Naive thymus-derived CD8-positive, alpha-beta T cell (primary cell): ENCODE data around the gene TTYH1. TPM values are rescaled to one million over a fixed set of nuclear protein-coding genes. Genes with fewer than 3 reads are reported as not detected.
"Not testable (repeated sequence)": the region's sequence is repeated elsewhere in the genome, so short reads cannot be mapped to it uniquely, and the experiment has no call there.

Source experiments
- ATAC-seq, 2 donors: fragments of 150-1000 bp; cut with Tn5 transposase in 1 of 2; sonication (Bioruptor Pico), chemical (Tn5 transposase) in 1 of 2; 1 replicate in 1 of 2; 2 replicates in 1 of 2; pipeline ENCODE4 v1.10.0; 2021; ENCODE audit warnings: mild to moderate bottlenecking in 2 of 2, moderate library complexity in 2 of 2
- POLR2A ChIA-PET: fragments of 350-600 bp; sonication (Branson Sonifier 250); formaldehyde crosslinking; loops from one replicate; lab custom pipeline; 2021; ENCODE audit warnings: antibody characterized with exemption; lab: Charles Lee
- DNase-seq, 10 donors: peaks; one replicate each; pipeline versions ENCODE4 v3.0.0 to v3.0.0-alpha.2; 2020 to 2022
- H3K27ac Mint-ChIP-seq, 10 donors: one replicate each; pipeline ENCODE4 v1.8.0; 2020 to 2022; ENCODE audit warnings: mild to moderate bottlenecking in 10 of 10, mixed read lengths in 10 of 10, moderate library complexity in 4 of 10, inconsistent platforms in 1 of 10
- H3K27me3 Mint-ChIP-seq, 5 donors: one replicate each; pipeline ENCODE4 v1.8.0; 2021 to 2022; ENCODE audit warnings: mixed read lengths in 5 of 5
- H3K36me3 Mint-ChIP-seq, 3 donors: one replicate each; pipeline ENCODE4 v1.8.0; 2020 to 2022; ENCODE audit warnings: mixed read lengths in 3 of 3, mild to moderate bottlenecking in 2 of 3, inconsistent platforms in 1 of 3
- H3K4me1 Mint-ChIP-seq, 4 donors: one replicate each; pipeline ENCODE4 v1.8.0; 2021 to 2022; ENCODE audit warnings: mixed read lengths in 4 of 4
- H3K4me3 Mint-ChIP-seq, 10 donors: one replicate each; pipeline ENCODE4 v1.8.0; 2020 to 2022; ENCODE audit warnings: mild to moderate bottlenecking in 10 of 10, mixed read lengths in 10 of 10, moderate library complexity in 6 of 10, inconsistent platforms in 1 of 10
- H3K9me3 Mint-ChIP-seq, 9 donors: one replicate each; pipeline ENCODE4 v1.8.0; 2020 to 2022; ENCODE audit warnings: mixed read lengths in 9 of 9, mild to moderate bottlenecking in 3 of 9, inconsistent platforms in 1 of 9, moderate library complexity in 1 of 9
- polyA plus RNA-seq, 3 donors: library from polyadenylated mRNA; unstranded; fragments of 300-500 nt; fragmentation: Illumina TruSeq; gene quantifications; one replicate each; pipeline ENCODE4 v1.2.3, GENCODE V29; 2021
- total RNA-seq, 8 experiments: library from RNA in 2 of 8; stranded (reverse) in 2 of 8; gene quantifications; one replicate each; pipeline ENCODE4 v1.2.3 and lab custom pipeline; 2021 to 2026

The TTYH1 gene
- total and polyA plus RNA-seq, 5 experiments from 2014 or later = 0.04 to 0.65 TPM; not detected in 3

DNA sequence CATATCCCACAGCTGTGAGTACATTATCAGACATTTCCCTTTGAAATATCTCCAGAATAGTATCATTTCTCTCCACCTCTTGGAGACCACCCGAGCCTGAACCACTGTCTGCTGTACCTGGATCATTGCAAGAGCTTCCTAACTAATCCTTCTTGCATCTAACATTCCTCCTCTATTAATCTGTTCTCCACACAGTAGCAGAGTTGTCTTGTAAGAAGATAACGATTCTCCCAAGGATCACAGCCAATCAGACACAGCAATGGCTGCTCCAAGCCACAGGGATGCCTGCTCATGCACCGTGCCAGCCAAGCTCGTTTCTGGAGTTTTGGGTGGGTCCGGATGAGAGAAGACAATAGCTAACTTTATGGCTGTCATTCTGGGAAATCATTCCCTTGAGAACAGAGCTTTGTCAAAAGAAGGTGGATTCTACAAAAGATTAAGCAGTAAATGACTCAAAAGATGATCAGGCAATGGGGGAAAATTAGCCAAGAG, 36.0 kb upstream of the TTYH1 start:
- Mint-ChIP-seq H3K27ac (peak overlapping the region in 4 of 10 donors; percentile 15 to 79 (median 53)), H3K9me3 (peaks cover 0 to 3% (median 0%) of the 10 kb centered on the region in 9 donors), H3K27me3 (no peaks in the 10 kb centered on the region), H3K4me3 (peak overlapping the region in 8 of 10 donors; percentile 4 to 74 (median 58)), H3K4me1 (peaks cover 34 to 66% (median 62%) of the 10 kb centered on the region in 4 donors), H3K36me3 (no peaks in the 10 kb centered on the region)
- ATAC-seq (no peak), DNase-seq (no peak)
- POLR2A ChIA-PET = interaction anchor here (0.8 to 2.7 kb wide), 10 partner anchors 9 to 190 kb away, joined by 3 to 39 read pairs (median 4); partner anchors contain the start of genes LAIR1 and MBOAT7

DNA sequence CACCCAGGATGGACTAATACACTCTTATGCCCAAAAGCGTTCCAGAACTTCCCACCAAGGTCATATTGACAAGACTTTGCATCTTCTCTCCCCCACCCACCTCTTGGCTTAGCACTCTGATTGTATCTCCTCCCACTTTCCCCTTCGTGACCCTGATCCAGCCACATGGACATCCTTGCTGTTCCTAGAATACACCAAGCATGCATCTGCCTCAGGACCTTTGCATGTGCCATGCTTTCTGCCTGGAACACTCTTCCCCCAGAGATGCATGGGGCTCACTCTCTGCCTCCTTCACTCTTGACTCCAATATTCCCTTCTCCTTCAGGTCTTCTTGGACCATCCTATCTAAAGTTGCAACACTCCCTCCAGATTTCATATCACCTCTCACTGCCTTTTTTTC, 34.4 kb upstream of the TTYH1 start:
- ATAC-seq (no peak), DNase-seq (no peak)
- Mint-ChIP-seq H3K9me3 (peaks cover 0 to 3% (median 0%) of the 10 kb centered on the region in 9 donors), H3K4me1 (peaks cover 30 to 57% (median 51%) of the 10 kb centered on the region in 4 donors), H3K27me3 (no peaks in the 10 kb centered on the region), H3K4me3 (peak overlapping the region in 2 of 10 donors; percentile 23 to 28), H3K36me3 (no peaks in the 10 kb centered on the region), H3K27ac (peak overlapping the region in 1 of 10 donors; percentile 27)
- POLR2A ChIA-PET = no interaction called here

DNA sequence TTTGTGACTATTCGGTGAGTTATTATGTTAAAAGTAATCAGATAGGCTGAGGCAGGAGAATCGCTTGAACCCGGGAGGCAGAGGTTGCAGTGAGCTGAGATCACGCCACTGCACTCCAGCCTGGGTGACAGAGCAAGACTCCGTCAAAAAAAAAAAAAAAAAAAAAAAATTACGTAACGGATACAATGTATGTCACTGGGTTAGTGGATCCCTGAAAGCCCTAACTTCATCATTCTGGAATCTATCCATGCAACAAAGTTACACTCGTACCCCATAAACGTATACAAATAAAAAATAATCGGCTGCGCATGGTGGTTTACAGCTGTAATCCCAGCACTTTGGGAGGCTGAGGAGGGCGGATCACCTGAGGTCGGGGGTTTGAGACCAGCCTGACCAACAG, 33.2 kb upstream of the TTYH1 start:
- H3K27ac Mint-ChIP-seq, DNase-seq, H3K36me3 Mint-ChIP-seq, H3K27me3 Mint-ChIP-seq, H3K9me3 Mint-ChIP-seq, ATAC-seq, H3K4me3 Mint-ChIP-seq: not testable (repeated sequence)
- H3K4me1 Mint-ChIP-seq = peaks cover 26 to 48% (median 43%) of the 10 kb centered on the region in 4 donors
- POLR2A ChIA-PET = interaction anchor here (0.6 to 1.1 kb wide), 4 partner anchors 11 to 875 kb away, joined by 3 to 4 read pairs (median 3); no protein-coding TSS in a partner anchor

DNA sequence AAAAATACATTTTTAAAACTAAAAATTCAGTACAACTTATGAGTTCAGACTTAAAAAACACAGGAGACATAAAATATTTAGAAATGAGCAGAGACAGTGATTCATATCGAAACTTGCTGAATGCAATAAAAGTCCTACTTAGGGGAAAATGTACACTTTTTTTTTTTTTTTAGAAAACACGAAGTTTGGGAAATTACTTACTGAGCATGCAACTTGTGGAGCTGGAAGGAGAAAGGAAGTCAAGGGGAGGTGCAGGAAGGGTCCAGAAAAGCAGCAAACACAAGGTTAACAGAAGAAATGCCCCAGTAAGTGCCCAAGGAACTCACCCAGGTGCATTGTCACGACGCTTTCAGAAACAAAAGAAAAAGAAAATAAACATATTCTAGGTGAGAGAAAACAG, 31.9 kb upstream of the TTYH1 start:
- ATAC-seq (no peak), DNase-seq (no peak)
- Mint-ChIP-seq H3K27me3 (no peaks in the 10 kb centered on the region), H3K9me3 (peaks cover 0 to 3% (median 0%) of the 10 kb centered on the region in 9 donors), H3K36me3 (no peaks in the 10 kb centered on the region), H3K4me1 (peaks cover 27 to 52% (median 43%) of the 10 kb centered on the region in 4 donors), H3K27ac (no peak overlapping the region), H3K4me3 (no peak overlapping the region)
- POLR2A ChIA-PET = interaction anchor here (0.7 to 0.8 kb wide), 2 partner anchors 61 to 75 kb away, joined by 4 read pairs; no protein-coding TSS in a partner anchor

- Mint-ChIP-seq H3K27ac (peak overlapping the region; percentile 88 to 93 (median 90)), H3K9me3 (no peaks in the 10 kb centered on the region), H3K4me1 (peaks cover 25 to 52% (median 46%) of the 10 kb centered on the region in 4 donors), H3K4me3 (peak overlapping the region; percentile 89 to 99 (median 91)), H3K36me3 (no peaks in the 10 kb centered on the region), H3K27me3 (peaks cover 0 to 4% (median 2%) of the 10 kb centered on the region in 5 donors)
- ATAC-seq = peak; percentile 79
- POLR2A ChIA-PET = interaction anchor here (0.6 to 3.9 kb wide), 17 partner anchors 9 to 251 kb away, joined by 3 to 39 read pairs (median 6); partner anchors contain the start of genes CNOT3, LAIR1 and LENG8
- peak in 6 of 10 donors; percentile 21 to 68 (median 52) for DNase-seq
Observed at GRCh38 chr19:54387991-54388801, 27.1 kb upstream of the TTYH1 start.

- no peaks in the 10 kb centered on the region for H3K36me3 Mint-ChIP-seq
- H3K27ac Mint-ChIP-seq = peak overlapping the region; percentile 88 to 93 (median 90)
- ATAC-seq (no peak), DNase-seq (no peak)
- H3K27me3 Mint-ChIP-seq = peaks cover 0 to 5% (median 2%) of the 10 kb centered on the region in 5 donors
- peak overlapping the region; percentile 89 to 99 (median 91) for H3K4me3 Mint-ChIP-seq
- H3K9me3 Mint-ChIP-seq = no peaks in the 10 kb centered on the region
- peaks cover 25 to 52% (median 44%) of the 10 kb centered on the region in 4 donors for H3K4me1 Mint-ChIP-seq
- POLR2A ChIA-PET = interaction anchor here (0.6 to 3.9 kb wide), 17 partner anchors 10 to 252 kb away, joined by 3 to 39 read pairs (median 6); partner anchors contain the start of genes CNOT3, LAIR1 and LENG8
Observed at GRCh38 chr19:54388802-54389139, 26.5 kb upstream of the TTYH1 start.

DNA sequence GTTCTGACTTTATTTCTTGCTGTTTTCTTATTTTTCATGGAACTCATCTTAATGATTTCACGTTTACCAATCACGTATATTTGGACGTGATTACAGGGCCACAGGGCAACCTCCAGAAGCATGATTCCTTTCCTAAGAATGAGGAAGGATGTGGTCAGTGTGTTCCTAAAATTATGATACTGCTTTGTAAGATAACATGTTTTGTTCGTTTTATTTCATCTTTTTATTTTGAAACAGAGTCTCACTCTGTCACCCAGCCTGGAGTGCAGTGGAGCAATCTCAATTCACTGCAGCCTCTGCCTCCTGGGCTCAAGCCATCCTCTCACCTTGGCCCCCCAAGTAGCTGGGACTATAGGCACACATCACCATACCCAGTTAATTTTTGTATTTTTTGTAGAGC, 25.7 kb upstream of the TTYH1 start:
- POLR2A ChIA-PET = interaction anchor here (1.1 to 3.9 kb wide), 12 partner anchors 11 to 64 kb away, joined by 4 to 39 read pairs (median 9); partner anchors contain the start of genes LAIR1 and LENG8
- peaks cover 25 to 52% (median 45%) of the 10 kb centered on the region in 4 donors for H3K4me1 Mint-ChIP-seq
- H3K36me3 Mint-ChIP-seq = no peaks in the 10 kb centered on the region
- peaks cover 0 to 6% (median 4%) of the 10 kb centered on the region in 5 donors for H3K27me3 Mint-ChIP-seq
- H3K9me3 Mint-ChIP-seq = no peaks in the 10 kb centered on the region
- H3K27ac Mint-ChIP-seq = peak overlapping the region in 7 of 10 donors; percentile 14 to 91 (median 65)
- peak overlapping the region; percentile 14 to 99 (median 42) for H3K4me3 Mint-ChIP-seq
- DNase-seq (no peak), ATAC-seq (no peak)

DNA sequence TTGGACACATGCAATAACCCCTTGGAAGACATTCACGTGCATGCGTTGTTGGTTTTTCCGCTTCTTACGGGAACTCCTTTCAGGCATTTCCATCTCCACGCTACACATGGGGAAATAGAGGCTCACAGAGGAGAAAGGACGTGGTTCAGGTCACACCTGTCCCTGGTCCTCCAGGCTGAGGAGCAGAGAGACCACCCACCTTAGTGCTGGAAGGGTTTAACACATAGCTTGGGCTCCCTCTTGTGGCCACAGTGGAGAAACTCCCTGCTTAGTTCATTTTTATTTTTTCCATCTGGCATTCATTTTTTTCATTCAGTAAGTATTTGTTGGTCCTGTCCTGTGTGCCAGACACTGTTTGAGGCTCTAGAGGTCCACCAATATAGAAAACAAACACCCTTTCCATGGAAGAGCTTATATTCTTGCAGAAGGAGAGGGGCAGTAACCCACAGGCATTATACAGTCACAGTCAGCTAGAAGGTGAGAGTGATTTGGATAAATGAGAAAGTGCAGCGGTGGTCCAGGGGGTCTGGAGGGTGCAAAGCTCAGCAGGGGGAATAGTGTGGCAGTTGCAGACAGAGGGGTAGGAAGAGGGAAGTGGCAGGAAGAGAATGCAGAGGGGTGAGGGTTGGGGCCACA, 24.2 kb upstream of the TTYH1 start:
- no peaks in the 10 kb centered on the region for H3K9me3 Mint-ChIP-seq
- H3K27ac Mint-ChIP-seq = peak overlapping the region; percentile 35 to 91 (median 76)
- H3K4me1 Mint-ChIP-seq = peaks cover 19 to 45% (median 40%) of the 10 kb centered on the region in 4 donors
- H3K27me3 Mint-ChIP-seq = peaks cover 0 to 9% (median 6%) of the 10 kb centered on the region in 5 donors
- ATAC-seq (peak in 1 of 2 donors; percentile 27), DNase-seq (peak; percentile 52 to 88 (median 72))
- peak overlapping the region in 9 of 10 donors; percentile 5 to 93 (median 64) for H3K4me3 Mint-ChIP-seq
- POLR2A ChIA-PET = interaction anchor here (0.6 to 3.9 kb wide), 11 partner anchors 12 to 232 kb away, joined by 3 to 31 read pairs (median 5); partner anchors contain the start of genes LAIR1 and LENG1
- H3K36me3 Mint-ChIP-seq = no peaks in the 10 kb centered on the region

- ATAC-seq (no peak), DNase-seq (no peak)
- H3K9me3 Mint-ChIP-seq = no peaks in the 10 kb centered on the region
- H3K4me1 Mint-ChIP-seq = peaks cover 19 to 45% (median 39%) of the 10 kb centered on the region in 4 donors
- POLR2A ChIA-PET = interaction anchor here (0.6 to 3.9 kb wide), 8 partner anchors 13 to 233 kb away, joined by 3 to 31 read pairs (median 8); partner anchors contain the start of gene LENG1
- peaks cover 0 to 12% (median 6%) of the 10 kb centered on the region in 5 donors for H3K27me3 Mint-ChIP-seq
- H3K36me3 Mint-ChIP-seq = no peaks in the 10 kb centered on the region
- no peak overlapping the region for H3K4me3 Mint-ChIP-seq
- no peak overlapping the region for H3K27ac Mint-ChIP-seq
Observed at GRCh38 chr19:54391589-54392061, 23.6 kb upstream of the TTYH1 start.

GRCh38 chr19:54392105-54392504, 23.2 kb upstream of the TTYH1 start:
- Mint-ChIP-seq H3K9me3 (no peaks in the 10 kb centered on the region), H3K4me1 (peaks cover 19 to 44% (median 39%) of the 10 kb centered on the region in 4 donors), H3K27me3 (peaks cover 0 to 12% (median 6%) of the 10 kb centered on the region in 5 donors), H3K36me3 (no peaks in the 10 kb centered on the region), H3K4me3 (no peak overlapping the region), H3K27ac (no peak overlapping the region)
- ATAC-seq (no peak), DNase-seq (no peak)
- POLR2A ChIA-PET = interaction anchor here (1.3 to 2.6 kb wide), 5 partner anchors 13 to 233 kb away, joined by 4 to 13 read pairs (median 7); partner anchors contain the start of gene LENG1

- POLR2A ChIA-PET = interaction anchor here (1.3 kb wide), 1 partner anchor 14 kb away, joined by 5 read pairs; no protein-coding TSS in a partner anchor
- Mint-ChIP-seq H3K4me1 (peaks cover 15 to 31% (median 29%) of the 10 kb centered on the region in 4 donors), H3K27me3 (peaks cover 0 to 12% (median 6%) of the 10 kb centered on the region in 5 donors), H3K9me3 (no peaks in the 10 kb centered on the region), H3K4me3 (no peak overlapping the region), H3K36me3 (no peaks in the 10 kb centered on the region), H3K27ac (peak overlapping the region in 1 of 10 donors; percentile 77)
- ATAC-seq (no peak), DNase-seq (no peak)
Observed at GRCh38 chr19:54393381-54393780, 21.9 kb upstream of the TTYH1 start.
